Brain microvascular endothelial cell (primary cell): ENCODE data around the gene RAB17.

ENCODE experiments used
- DNase-seq: peaks from one replicate; pipeline ENCODE4 v3.0.0-alpha.2; 2020
- H3K27ac ChIP-seq: fragments of 250-450 bp; sonication (Bioruptor Pico); 2 replicates; pipeline ENCODE4 v1.5.1; 2020; ENCODE audit warnings: mild to moderate bottlenecking, moderate library complexity
- H3K27me3 ChIP-seq: fragments of 250-450 bp; sonication (Bioruptor Pico); replicated peaks from 2 replicates; pipeline ENCODE4 v1.5.1; 2020; ENCODE audit warnings: mild to moderate bottlenecking
- H3K36me3 ChIP-seq: fragments of 250-450 bp; sonication (Bioruptor Pico); replicated peaks from 2 replicates; pipeline ENCODE4 v1.5.1; 2020; ENCODE audit warnings: mild to moderate bottlenecking
- H3K4me3 ChIP-seq: 2 replicates; pipeline ENCODE4 v1.5.1; 2011; ENCODE audit warnings: low read depth, mild to moderate bottlenecking, control low read depth, low read length, moderate library complexity
- in situ Hi-C: cut with HindIII; loops from 2 replicates; pipeline ENCODE4 v1.10.0; 2017; ENCODE audit warnings: low sequenced_read_pairs, low pct_ligation_motif_present
- TF ChIP-seq, protein P1 (sequence below): IDR thresholded peaks from 2 replicates; pipeline ENCODE4 v1.5.1; 2011; ENCODE audit warnings: low read depth, mild to moderate bottlenecking, moderate library complexity, low read length, control low read depth, inconsistent platforms; ENCODE audit errors: missing control alignments

The RAB17 gene

GRCh38 chr2:237636578-237636977 is 46.0 kb upstream of the RAB17 start:
- TF ChIP-seq, protein P1, sequence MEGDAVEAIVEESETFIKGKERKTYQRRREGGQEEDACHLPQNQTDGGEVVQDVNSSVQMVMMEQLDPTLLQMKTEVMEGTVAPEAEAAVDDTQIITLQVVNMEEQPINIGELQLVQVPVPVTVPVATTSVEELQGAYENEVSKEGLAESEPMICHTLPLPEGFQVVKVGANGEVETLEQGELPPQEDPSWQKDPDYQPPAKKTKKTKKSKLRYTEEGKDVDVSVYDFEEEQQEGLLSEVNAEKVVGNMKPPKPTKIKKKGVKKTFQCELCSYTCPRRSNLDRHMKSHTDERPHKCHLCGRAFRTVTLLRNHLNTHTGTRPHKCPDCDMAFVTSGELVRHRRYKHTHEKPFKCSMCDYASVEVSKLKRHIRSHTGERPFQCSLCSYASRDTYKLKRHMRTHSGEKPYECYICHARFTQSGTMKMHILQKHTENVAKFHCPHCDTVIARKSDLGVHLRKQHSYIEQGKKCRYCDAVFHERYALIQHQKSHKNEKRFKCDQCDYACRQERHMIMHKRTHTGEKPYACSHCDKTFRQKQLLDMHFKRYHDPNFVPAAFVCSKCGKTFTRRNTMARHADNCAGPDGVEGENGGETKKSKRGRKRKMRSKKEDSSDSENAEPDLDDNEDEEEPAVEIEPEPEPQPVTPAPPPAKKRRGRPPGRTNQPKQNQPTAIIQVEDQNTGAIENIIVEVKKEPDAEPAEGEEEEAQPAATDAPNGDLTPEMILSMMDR: no peak

GRCh38 chr2:237633061-237633561 is 42.6 kb upstream of the RAB17 start:
- no peaks in the 10 kb centered on the region for H3K36me3 ChIP-seq
- H3K27ac ChIP-seq: no peak overlapping the region
- no peaks in the 10 kb centered on the region for H3K27me3 ChIP-seq
- TF ChIP-seq, protein P1: no peak
- in situ Hi-C loops: no loop called here
- no peak for DNase-seq
- no peak overlapping the region for H3K4me3 ChIP-seq

More at GRCh38 chr2:237636578-237636977, 46.0 kb upstream of the RAB17 start:
- DNase-seq: no peak
- no peak overlapping the region for H3K4me3 ChIP-seq
- in situ Hi-C loops: no loop called here
- no peaks in the 10 kb centered on the region for H3K27me3 ChIP-seq
- no peak overlapping the region for H3K27ac ChIP-seq
- no peaks in the 10 kb centered on the region for H3K36me3 ChIP-seq

- TF ChIP-seq, protein P1: no peak
Observed at GRCh38 chr2:237631801-237632585, 41.5 kb upstream of the RAB17 start.

GRCh38 chr2:237631007-237631785 is 40.7 kb upstream of the RAB17 start:
- in situ Hi-C loops: no loop called here
- TF ChIP-seq, protein P1: no peak
- Histone ChIP-seq H3K27ac (no peak overlapping the region), H3K4me3 (no peak overlapping the region), H3K36me3 (no peaks in the 10 kb centered on the region), H3K27me3 (no peaks in the 10 kb centered on the region)
- DNase-seq: no peak

More at GRCh38 chr2:237631801-237632585, 41.5 kb upstream of the RAB17 start:
- DNase-seq: no peak
- no peaks in the 10 kb centered on the region for H3K36me3 ChIP-seq
- H3K4me3 ChIP-seq: no peak overlapping the region
- in situ Hi-C loops: no loop called here
- no peak overlapping the region for H3K27ac ChIP-seq
- no peaks in the 10 kb centered on the region for H3K27me3 ChIP-seq

GRCh38 chr2:237630216-237631000 is 39.9 kb upstream of the RAB17 start:
- in situ Hi-C loops: no loop called here
- TF ChIP-seq, protein P1: no peak
- Histone ChIP-seq H3K27ac (no peak overlapping the region), H3K27me3 (no peaks in the 10 kb centered on the region), H3K4me3 (no peak overlapping the region), H3K36me3 (no peaks in the 10 kb centered on the region)
- no peak for DNase-seq
